Peyer's patch (tissue), 4 donors: Measurements from ENCODE around the gene BMPR1A. TPM values are rescaled to one million over a fixed set of nuclear protein-coding genes. Genes with fewer than 3 reads are reported as not detected.

ENCODE experiments used
- DNase-seq, 3 donors: peaks; one replicate each; pipeline ENCODE4 v3.0.0-alpha.2; 2017 to 2019
- H3K27ac ChIP-seq, 4 donors: fragments of 200-600 bp; sonication (generic); one replicate each; pipeline ENCODE4 v1.5.1; 2016 to 2019
- H3K27me3 ChIP-seq, 2 donors: fragments of 200-600 bp; sonication (generic); one replicate each; pipeline ENCODE4 v1.5.1; 2019
- H3K36me3 ChIP-seq, 3 donors: fragments of 200-600 bp; sonication (generic); one replicate each; pipeline ENCODE4 v1.5.1; 2016 to 2019
- H3K4me1 ChIP-seq, 4 donors: fragments of 200-600 bp; sonication (generic); one replicate each; pipeline ENCODE4 v1.5.1; 2016 to 2019
- H3K4me3 ChIP-seq, 4 donors: fragments of 200-600 bp; sonication (generic); 1 replicate in 3 of 4; 2 replicates in 1 of 4; pipeline ENCODE4 v1.5.1; 2016 to 2019; ENCODE audit warnings: mild to moderate bottlenecking in 1 of 4
- H3K9me3 ChIP-seq, 4 donors: fragments of 200-600 bp; sonication (generic); one replicate each; pipeline ENCODE4 v1.5.1; 2016 to 2019; ENCODE audit warnings: mild to moderate bottlenecking in 1 of 4
- CTCF ChIP-seq, 6 experiments: fragments of 450-650 bp in 4 of 6; fragments of 200-600 bp in 2 of 6; sonication (generic) in 1 of 6; IDR thresholded peaks; one replicate each; pipeline ENCODE4 v1.5.1; 2017 to 2019; ENCODE audit warnings: antibody characterized with exemption in 6 of 6, mild to moderate bottlenecking in 3 of 6, moderate library complexity in 1 of 6
- POLR2A ChIP-seq, 2 donors: fragments of 450-650 bp; IDR thresholded peaks; one replicate each; pipeline ENCODE4 v1.5.1; 2017; ENCODE audit warnings: antibody characterized with exemption in 2 of 2, mild to moderate bottlenecking in 2 of 2, moderate library complexity in 2 of 2
- total RNA-seq, 4 donors: library from RNA; depleted of rRNA; stranded (reverse); fragments of >200 nt; gene quantifications; one replicate each; pipeline ENCODE4 v1.1.0, GENCODE V29; 2016

Gene BMPR1A
- total RNA-seq, 4 donors from 2014 or later = 17.1 to 40.1 (median 24.9) TPM

- Histone ChIP-seq H3K27me3 (no peaks in the 10 kb centered on the region), H3K4me3 (no peak overlapping the region), H3K27ac (no peak overlapping the region), H3K36me3 (no peaks in the 10 kb centered on the region), H3K4me1 (peaks cover 0 to 11% (median 0%) of the 10 kb centered on the region in 4 donors), H3K9me3 (no peaks in the 10 kb centered on the region)
- no peak for TF ChIP-seq POLR2A (IDR thresholded peaks at IDR 0.05)
- TF ChIP-seq CTCF (IDR thresholded peaks at IDR 0.05) = no peak
- DNase-seq = no peak
These were observed 42.9 kb downstream of the BMPR1A start for GRCh38 chr10:86799188-86799845.

- Histone ChIP-seq H3K4me3 (no peak overlapping the region), H3K9me3 (no peaks in the 10 kb centered on the region), H3K36me3 (no peaks in the 10 kb centered on the region), H3K27me3 (no peaks in the 10 kb centered on the region), H3K27ac (no peak overlapping the region), H3K4me1 (peaks cover 0 to 11% (median 0%) of the 10 kb centered on the region in 4 donors)
- TF ChIP-seq POLR2A (IDR thresholded peaks at IDR 0.05) = no peak
- no peak for TF ChIP-seq CTCF (IDR thresholded peaks at IDR 0.05)
- no peak for DNase-seq
These were observed 45.6 kb downstream of the BMPR1A start for GRCh38 chr10:86801995-86802394.

GRCh38 chr10:86802473-86803108, 46.2 kb downstream of the BMPR1A start:
- H3K27ac ChIP-seq = no peak overlapping the region
- H3K9me3 ChIP-seq = no peaks in the 10 kb centered on the region
- no peak overlapping the region for H3K4me3 ChIP-seq
- TF ChIP-seq POLR2A (IDR thresholded peaks at IDR 0.05) = no peak
- no peak for TF ChIP-seq CTCF (IDR thresholded peaks at IDR 0.05)
- no peaks in the 10 kb centered on the region for H3K36me3 ChIP-seq
- H3K4me1 ChIP-seq = peaks cover 0 to 11% (median 0%) of the 10 kb centered on the region in 4 donors
- DNase-seq = no peak
- no peaks in the 10 kb centered on the region for H3K27me3 ChIP-seq

- H3K4me3 ChIP-seq = no peak overlapping the region
- no peak overlapping the region for H3K27ac ChIP-seq
- no peak for DNase-seq
- peaks cover 0 to 9% (median 0%) of the 10 kb centered on the region in 4 donors for H3K4me1 ChIP-seq
- TF ChIP-seq CTCF (IDR thresholded peaks at IDR 0.05) (no peak), POLR2A (IDR thresholded peaks at IDR 0.05) (no peak)
- no peaks in the 10 kb centered on the region for H3K27me3 ChIP-seq
- H3K9me3 ChIP-seq = no peaks in the 10 kb centered on the region
- H3K36me3 ChIP-seq = no peaks in the 10 kb centered on the region
These were observed 46.7 kb downstream of the BMPR1A start for GRCh38 chr10:86803156-86803555.

GRCh38 chr10:86804805-86805204, 48.4 kb downstream of the BMPR1A start:
- no peak for DNase-seq
- no peaks in the 10 kb centered on the region for H3K36me3 ChIP-seq
- no peaks in the 10 kb centered on the region for H3K9me3 ChIP-seq
- H3K27ac ChIP-seq = no peak overlapping the region
- H3K4me3 ChIP-seq = no peak overlapping the region
- H3K4me1 ChIP-seq = no peaks in the 10 kb centered on the region
- TF ChIP-seq CTCF (IDR thresholded peaks at IDR 0.05) (no peak), POLR2A (IDR thresholded peaks at IDR 0.05) (no peak)
- no peaks in the 10 kb centered on the region for H3K27me3 ChIP-seq
